ENCODE data around the gene NLE1.

- TF ChIP-seq LEF1 (IDR thresholded peaks at IDR 0.05; ENCODE audit: borderline replicate concordance) (no peak), BHLHE40 (IDR thresholded peaks at IDR 0.05; ENCODE audit: borderline replicate concordance) (no peak), ARNT (IDR thresholded peaks at IDR 0.05) (no peak)
These were observed 13.1 kb upstream of the NLE1 start for GRCh38 chr17:35155246-35155645.

Data from HEK293T (cell line).